OCI-LY7 (cell line): Measurements from ENCODE around the gene LRRC8C.

ENCODE experiments used
- EZH2phosphoT487 ChIP-seq: fragments of 200-600 bp; sonication (generic); IDR thresholded peaks from 2 replicates; pipeline ENCODE4 v1.6.1; 2018; ENCODE audit warnings: low read depth, borderline replicate concordance, mild to moderate bottlenecking, mixed run types, antibody characterized with exemption, low read length, moderate library complexity, mixed read lengths
- TF ChIP-seq, protein P1 (sequence below): fragments of 200-600 bp; sonication (generic); conservative IDR thresholded peaks from 2 replicates; pipeline ENCODE4 v1.5.1; 2014; ENCODE audit warnings: mild to moderate bottlenecking, antibody characterized with exemption, low read length, moderate library complexity, mixed read lengths

DNA sequence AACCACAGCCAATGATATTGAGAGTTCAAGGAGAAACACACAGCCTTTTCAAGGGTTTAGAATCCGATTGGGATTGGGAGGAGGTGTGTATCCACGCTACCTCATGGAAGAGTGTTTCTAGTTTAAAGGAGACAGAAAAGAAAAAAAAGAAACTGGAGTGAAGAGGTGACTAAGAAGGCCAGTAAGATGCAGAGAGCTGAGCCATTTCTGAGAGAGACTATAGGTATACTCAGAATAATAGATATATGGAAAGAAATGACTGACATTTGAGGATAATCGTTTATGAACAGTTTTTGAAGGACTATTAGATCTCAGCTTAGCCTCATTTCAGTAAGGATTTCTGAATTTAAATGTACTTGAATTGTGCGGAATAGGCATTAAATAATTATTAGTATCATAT lies 42.8 kb downstream of the LRRC8C start:
- TF ChIP-seq, protein P1, sequence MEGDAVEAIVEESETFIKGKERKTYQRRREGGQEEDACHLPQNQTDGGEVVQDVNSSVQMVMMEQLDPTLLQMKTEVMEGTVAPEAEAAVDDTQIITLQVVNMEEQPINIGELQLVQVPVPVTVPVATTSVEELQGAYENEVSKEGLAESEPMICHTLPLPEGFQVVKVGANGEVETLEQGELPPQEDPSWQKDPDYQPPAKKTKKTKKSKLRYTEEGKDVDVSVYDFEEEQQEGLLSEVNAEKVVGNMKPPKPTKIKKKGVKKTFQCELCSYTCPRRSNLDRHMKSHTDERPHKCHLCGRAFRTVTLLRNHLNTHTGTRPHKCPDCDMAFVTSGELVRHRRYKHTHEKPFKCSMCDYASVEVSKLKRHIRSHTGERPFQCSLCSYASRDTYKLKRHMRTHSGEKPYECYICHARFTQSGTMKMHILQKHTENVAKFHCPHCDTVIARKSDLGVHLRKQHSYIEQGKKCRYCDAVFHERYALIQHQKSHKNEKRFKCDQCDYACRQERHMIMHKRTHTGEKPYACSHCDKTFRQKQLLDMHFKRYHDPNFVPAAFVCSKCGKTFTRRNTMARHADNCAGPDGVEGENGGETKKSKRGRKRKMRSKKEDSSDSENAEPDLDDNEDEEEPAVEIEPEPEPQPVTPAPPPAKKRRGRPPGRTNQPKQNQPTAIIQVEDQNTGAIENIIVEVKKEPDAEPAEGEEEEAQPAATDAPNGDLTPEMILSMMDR = no peak
- no peak for TF ChIP-seq EZH2phosphoT487
